IgD-negative memory B cell (primary cell): ENCODE results near the gene TMEM94. TPM values are rescaled to one million over a fixed set of nuclear protein-coding genes. Genes with fewer than 3 reads are reported as not detected.
A peak's percentile ranks its signal among the peaks of the same experiment; 100 is the strongest.

ENCODE experiments used
- H3K27ac Mint-ChIP-seq, 3 donors: one replicate each; pipeline ENCODE4 v1.8.0; 2020 to 2022; ENCODE audit warnings: mild to moderate bottlenecking in 3 of 3, mixed read lengths in 3 of 3, moderate library complexity in 1 of 3
- H3K27me3 Mint-ChIP-seq: one replicate; pipeline ENCODE4 v1.8.0; 2021; ENCODE audit warnings: mixed read lengths
- H3K36me3 Mint-ChIP-seq: one replicate; pipeline ENCODE4 v1.8.0; 2020; ENCODE audit warnings: mild to moderate bottlenecking, mixed read lengths
- H3K4me1 Mint-ChIP-seq, 3 donors: one replicate each; pipeline ENCODE4 v1.8.0; 2020 to 2022; ENCODE audit warnings: mixed read lengths in 3 of 3, mild to moderate bottlenecking in 1 of 3
- H3K4me3 Mint-ChIP-seq, 4 donors: one replicate each; pipeline ENCODE4 v1.8.0; 2020 to 2022; ENCODE audit warnings: mild to moderate bottlenecking in 4 of 4, mixed read lengths in 4 of 4, moderate library complexity in 3 of 4
- H3K9me3 Mint-ChIP-seq, 3 donors: one replicate each; pipeline ENCODE4 v1.8.0; 2020 to 2021; ENCODE audit warnings: mixed read lengths in 3 of 3, mild to moderate bottlenecking in 1 of 3
- polyA plus RNA-seq: library from polyadenylated mRNA; unstranded; fragments of 300-500 nt; fragmentation: Illumina TruSeq; gene quantifications from one replicate; pipeline ENCODE4 v1.2.3, GENCODE V29; 2021

TMEM94 gene
- polyA plus RNA-seq, 1 donor from 2014 or later = 19.5 TPM

GRCh38 chr17:75504347-75505151 is 48.1 kb downstream of the TMEM94 start:
- no peak overlapping the region for H3K27ac Mint-ChIP-seq

GRCh38 chr17:75505152-75505409 is 48.6 kb downstream of the TMEM94 start:
- H3K4me3 Mint-ChIP-seq = no peak overlapping the region
- no peaks in the 10 kb centered on the region for H3K36me3 Mint-ChIP-seq
- H3K9me3 Mint-ChIP-seq = no peaks in the 10 kb centered on the region
- no peaks in the 10 kb centered on the region for H3K4me1 Mint-ChIP-seq
- H3K27ac Mint-ChIP-seq = no peak overlapping the region
- no peaks in the 10 kb centered on the region for H3K27me3 Mint-ChIP-seq

More at GRCh38 chr17:75504347-75505151, 48.1 kb downstream of the TMEM94 start:
- H3K27me3 Mint-ChIP-seq = no peaks in the 10 kb centered on the region
- no peak overlapping the region for H3K4me3 Mint-ChIP-seq
- no peaks in the 10 kb centered on the region for H3K9me3 Mint-ChIP-seq
- no peaks in the 10 kb centered on the region for H3K4me1 Mint-ChIP-seq
- no peaks in the 10 kb centered on the region for H3K36me3 Mint-ChIP-seq

DNA sequence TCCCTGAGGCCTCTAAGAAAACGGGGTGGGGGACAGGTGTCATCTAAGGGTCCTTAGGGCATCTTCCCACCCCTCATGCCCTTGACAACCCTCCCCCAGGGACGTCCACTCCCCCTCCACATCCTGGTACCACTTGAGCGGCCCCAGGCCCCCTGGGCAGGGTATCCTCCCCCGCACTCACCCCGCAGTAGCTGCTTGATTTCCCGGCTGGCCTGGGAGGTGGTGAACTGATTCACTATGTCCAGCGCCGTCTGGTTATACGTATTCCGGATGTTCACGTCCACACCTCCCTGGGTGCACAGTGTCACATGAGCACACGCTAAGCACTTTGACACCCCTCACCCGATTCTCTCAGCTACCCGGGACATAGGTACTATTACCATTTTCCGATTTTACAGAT is 49.2 kb downstream of the TMEM94 start:
- Mint-ChIP-seq H3K4me3 (no peak overlapping the region), H3K36me3 (no peaks in the 10 kb centered on the region), H3K9me3 (no peaks in the 10 kb centered on the region), H3K4me1 (no peaks in the 10 kb centered on the region), H3K27ac (no peak overlapping the region), H3K27me3 (no peaks in the 10 kb centered on the region)

DNA sequence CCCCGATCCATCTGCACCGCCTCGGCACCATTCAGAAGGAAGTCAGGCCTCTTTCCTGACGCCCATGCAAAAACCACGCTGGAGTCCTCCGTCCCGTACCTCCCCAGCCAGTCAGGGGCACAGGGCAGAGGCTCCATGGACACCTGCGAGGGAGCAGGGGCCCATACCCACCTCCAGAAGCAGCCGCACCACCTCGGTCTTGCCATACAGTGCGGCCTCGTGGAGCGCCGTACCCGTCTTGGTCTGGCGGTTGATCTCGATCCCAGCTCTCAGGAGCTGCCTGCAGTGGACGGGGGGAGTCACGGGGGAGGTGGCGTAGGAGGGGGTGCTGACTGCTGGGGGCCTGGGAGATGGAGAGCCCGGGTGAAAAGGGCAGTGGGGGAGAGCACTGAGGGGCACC is 49.7 kb downstream of the TMEM94 start:
- no peaks in the 10 kb centered on the region for H3K9me3 Mint-ChIP-seq
- H3K36me3 Mint-ChIP-seq = no peaks in the 10 kb centered on the region
- no peak overlapping the region for H3K27ac Mint-ChIP-seq
- no peak overlapping the region for H3K4me3 Mint-ChIP-seq
- no peaks in the 10 kb centered on the region for H3K4me1 Mint-ChIP-seq
- no peaks in the 10 kb centered on the region for H3K27me3 Mint-ChIP-seq

GRCh38 chr17:75506888-75507287 is 50.5 kb downstream of the TMEM94 start:
- Mint-ChIP-seq H3K4me3 (no peak overlapping the region), H3K4me1 (no peaks in the 10 kb centered on the region), H3K27me3 (no peaks in the 10 kb centered on the region), H3K27ac (no peak overlapping the region), H3K9me3 (no peaks in the 10 kb centered on the region), H3K36me3 (no peaks in the 10 kb centered on the region)

- Mint-ChIP-seq H3K4me3 (no peak overlapping the region), H3K9me3 (no peaks in the 10 kb centered on the region), H3K27me3 (no peaks in the 10 kb centered on the region), H3K4me1 (no peaks in the 10 kb centered on the region), H3K27ac (no peak overlapping the region), H3K36me3 (no peaks in the 10 kb centered on the region)
Measured at GRCh38 chr17:75507733-75508719, 51.6 kb downstream of the TMEM94 start.

- H3K36me3 Mint-ChIP-seq = no peaks in the 10 kb centered on the region
- no peaks in the 10 kb centered on the region for H3K27me3 Mint-ChIP-seq
- no peaks in the 10 kb centered on the region for H3K4me1 Mint-ChIP-seq
- H3K4me3 Mint-ChIP-seq = no peak overlapping the region
- H3K9me3 Mint-ChIP-seq = no peaks in the 10 kb centered on the region
- no peak overlapping the region for H3K27ac Mint-ChIP-seq
Measured at GRCh38 chr17:75508931-75509361, 52.5 kb downstream of the TMEM94 start.

- Mint-ChIP-seq H3K36me3 (no peaks in the 10 kb centered on the region), H3K4me1 (no peaks in the 10 kb centered on the region), H3K27ac (no peak overlapping the region), H3K27me3 (no peaks in the 10 kb centered on the region), H3K9me3 (no peaks in the 10 kb centered on the region), H3K4me3 (no peak overlapping the region)
Measured at GRCh38 chr17:75509528-75510258, 53.3 kb downstream of the TMEM94 start.

GRCh38 chr17:75511270-75511609 is 54.8 kb downstream of the TMEM94 start:
- H3K27ac Mint-ChIP-seq = peak overlapping the region in 1 of 3 donors; percentile 20
- peak overlapping the region in 1 of 4 donors; percentile 15 for H3K4me3 Mint-ChIP-seq
- no peaks in the 10 kb centered on the region for H3K27me3 Mint-ChIP-seq
- no peaks in the 10 kb centered on the region for H3K4me1 Mint-ChIP-seq
- H3K9me3 Mint-ChIP-seq = no peaks in the 10 kb centered on the region
- H3K36me3 Mint-ChIP-seq = no peaks in the 10 kb centered on the region

- Mint-ChIP-seq H3K36me3 (no peaks in the 10 kb centered on the region), H3K27me3 (no peaks in the 10 kb centered on the region), H3K9me3 (no peaks in the 10 kb centered on the region), H3K27ac (peak overlapping the region in 1 of 3 donors; percentile 83), H3K4me1 (no peaks in the 10 kb centered on the region), H3K4me3 (peak overlapping the region in 1 of 4 donors; percentile 59)
Measured at GRCh38 chr17:75511610-75512575, 55.5 kb downstream of the TMEM94 start.

DNA sequence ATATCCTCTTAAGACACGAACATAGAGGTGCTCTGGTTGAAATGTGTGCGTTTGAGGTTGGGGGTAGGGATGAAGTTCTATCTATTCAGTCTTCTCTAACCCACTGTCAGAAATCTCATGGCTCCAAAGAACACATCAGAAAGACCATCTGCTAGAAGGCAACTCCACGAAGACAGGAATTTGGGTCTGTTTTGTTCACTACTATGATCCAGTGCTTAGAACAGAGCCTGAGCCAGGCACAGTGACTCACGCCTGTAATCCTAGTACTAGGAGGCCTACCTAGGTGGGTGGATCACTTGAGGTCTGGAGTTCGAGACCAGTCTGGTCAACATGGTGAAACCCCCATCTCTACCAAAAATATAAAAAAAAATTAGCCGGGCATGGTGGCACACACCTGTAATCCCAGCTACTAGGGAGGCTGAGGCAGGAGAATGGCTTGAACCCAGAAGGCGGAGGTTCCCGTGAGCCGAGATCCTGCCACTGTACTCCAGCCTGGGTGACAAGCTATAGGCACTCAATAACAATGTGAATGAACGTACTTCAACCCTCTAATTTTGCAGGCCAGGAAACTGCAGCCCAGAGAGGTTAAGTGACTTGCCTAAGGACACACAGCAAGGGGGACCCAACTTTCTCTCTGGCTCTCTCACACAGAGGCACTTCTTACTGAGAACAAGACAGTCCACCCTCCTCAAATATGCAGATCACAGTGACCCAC is 56.6 kb downstream of the TMEM94 start:
- Mint-ChIP-seq H3K4me1 (peaks cover 8 to 11% (median 8%) of the 10 kb centered on the region in 3 donors), H3K27me3 (peaks cover 3% of the 10 kb centered on the region), H3K4me3 (peak overlapping the region in 2 of 4 donors; percentile 25 to 59), H3K36me3 (no peaks in the 10 kb centered on the region), H3K9me3 (no peaks in the 10 kb centered on the region), H3K27ac (peak overlapping the region; percentile 13 to 83 (median 31))

GRCh38 chr17:75513641-75514000 is 57.2 kb downstream of the TMEM94 start:
- Mint-ChIP-seq H3K27ac (peak overlapping the region in 2 of 3 donors; percentile 31 to 83), H3K4me3 (peak overlapping the region in 2 of 4 donors; percentile 25 to 59)

DNA sequence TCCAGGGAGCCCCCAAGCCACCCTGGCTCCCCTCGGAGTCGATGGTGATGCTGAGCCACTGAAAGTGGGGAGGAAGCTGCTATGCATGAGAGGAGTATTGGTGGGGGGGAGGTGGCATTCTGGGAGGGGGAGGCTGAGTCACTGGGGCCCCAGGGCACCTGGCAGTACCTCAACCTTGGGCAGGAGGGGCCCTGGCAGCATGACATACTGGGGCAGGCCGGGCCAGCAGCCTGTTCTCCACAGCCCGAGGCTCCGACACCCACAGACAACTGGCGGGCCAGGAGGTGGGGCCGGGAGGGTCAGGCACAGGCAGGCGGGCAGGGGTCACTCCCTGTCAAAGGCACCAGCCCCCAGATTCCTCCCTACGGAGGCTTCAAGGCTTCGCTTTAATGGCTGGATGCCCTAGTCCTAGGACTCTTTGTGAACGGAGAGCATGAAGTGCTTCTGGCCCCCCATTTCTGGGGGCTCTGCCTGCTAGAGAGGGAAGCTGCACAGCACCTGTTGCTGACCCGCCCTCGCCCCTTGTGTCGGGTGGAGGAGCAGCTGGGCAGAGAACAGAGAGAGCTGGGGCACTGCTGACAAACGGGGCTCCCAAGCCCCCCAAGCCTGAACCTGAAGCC is 58.0 kb downstream of the TMEM94 start:
- peak overlapping the region in 1 of 3 donors; percentile 83 for H3K27ac Mint-ChIP-seq
- H3K36me3 Mint-ChIP-seq = no peaks in the 10 kb centered on the region
- H3K27me3 Mint-ChIP-seq = peaks cover 3% of the 10 kb centered on the region
- H3K4me3 Mint-ChIP-seq = peak overlapping the region in 3 of 4 donors; percentile 61 to 76 (median 73)
- peaks cover 14 to 17% (median 15%) of the 10 kb centered on the region in 3 donors for H3K4me1 Mint-ChIP-seq
- no peaks in the 10 kb centered on the region for H3K9me3 Mint-ChIP-seq

More at GRCh38 chr17:75513641-75514000, 57.2 kb downstream of the TMEM94 start:
- H3K9me3 Mint-ChIP-seq = no peaks in the 10 kb centered on the region
- no peaks in the 10 kb centered on the region for H3K36me3 Mint-ChIP-seq
- H3K27me3 Mint-ChIP-seq = peaks cover 3% of the 10 kb centered on the region
- H3K4me1 Mint-ChIP-seq = peaks cover 13 to 17% (median 13%) of the 10 kb centered on the region in 3 donors
